ENCODE results near the gene NANOGP8. TPM values are rescaled to one million over a fixed set of nuclear protein-coding genes. Genes with fewer than 3 reads are reported as not detected.

Gene NANOGP8
- total RNA-seq, 1 experiment from 2014 or later = 88.4 TPM

- Histone ChIP-seq H2AK5ac (ENCODE audit: insufficient read length, low read length) (no peak overlapping the region), H3K27ac (ENCODE audit: insufficient read length, low read depth, low read length) (peak overlapping the region; percentile 79), H4K91ac (ENCODE audit: insufficient read length, low read depth, low read length) (no peak overlapping the region), H3K79me2 (ENCODE audit: insufficient read depth, low read length) (no peaks in the 10 kb centered on the region), H3K79me1 (ENCODE audit: insufficient read depth, low read depth, low read length, poor library complexity, severe bottlenecking) (no peaks in the 10 kb centered on the region), H3K27me3 (ENCODE audit: insufficient read depth, low read length) (no peaks in the 10 kb centered on the region), H2BK12ac (ENCODE audit: insufficient read length, low read depth, low read length) (no peak overlapping the region), H3K9me3 (ENCODE audit: control insufficient read depth, low read depth, low read length) (no peaks in the 10 kb centered on the region), H3T11ph (ENCODE audit: low read length) (no peak overlapping the region), H3K4me1 (ENCODE audit: insufficient read depth, low read length) (peaks cover 9% of the 10 kb centered on the region), H3K18ac (ENCODE audit: insufficient read length, low read depth, low read length) (peak overlapping the region; percentile 25), H3K23ac (ENCODE audit: insufficient read length, low read depth, low read length) (no peak overlapping the region), H4K20me1 (ENCODE audit: control insufficient read depth, insufficient read depth, insufficient read length) (no peaks in the 10 kb centered on the region), H3K14ac (ENCODE audit: insufficient read depth, low read length) (no peak overlapping the region), H3K4ac (ENCODE audit: low read depth, low read length) (no peak overlapping the region; the same call in 1 of the 2 replicates), H2BK20ac (ENCODE audit: low read depth, low read length, poor library complexity, severe bottlenecking) (no peak overlapping the region), H2BK5ac (ENCODE audit: insufficient read length, low read length) (no peak overlapping the region), H4K8ac (replicated peaks; ENCODE audit: insufficient read length, low read depth, low read length) (no peak overlapping the region), H4K5ac (ENCODE audit: insufficient read length, low read depth, low read length) (no peak overlapping the region), H3K9ac (ENCODE audit: extremely low read depth, insufficient read length, low read length) (no peak overlapping the region), H2BK15ac (ENCODE audit: low read depth, low read length) (no peak overlapping the region), H2BK120ac (ENCODE audit: low read depth, low read length, poor library complexity, severe bottlenecking) (peak overlapping the region; percentile 44), H3K4me2 (ENCODE audit: insufficient read depth, insufficient read length, low read length) (peak overlapping the region; percentile 40), H3K23me2 (ENCODE audit: insufficient read length, low read depth, low read length, poor library complexity, severe bottlenecking) (peaks cover 4% of the 10 kb centered on the region), H2AFZ (ENCODE audit: low read length) (no peak overlapping the region), H3K56ac (ENCODE audit: insufficient read length, low read depth, low read length) (no peak overlapping the region)
- peak; percentile 78 for DNase-seq
- H3K9me3 Mint-ChIP-seq = no peaks in the 10 kb centered on the region
- H3K27me3 Mint-ChIP-seq (ENCODE audit: low read depth) = no peaks in the 10 kb centered on the region
- H3K36me3 Mint-ChIP-seq (ENCODE audit: insufficient read depth in 1 of 3, low read depth in 3 of 3) = peaks cover 0 to 6% (median 4%) of the 10 kb centered on the region in 3 experiments; a peak in 5 of 7 replicates
- TF ChIP-seq CTCF (conservative IDR thresholded peaks at IDR 0.05) = no peak
- WGBS (ENCODE audit: extremely low coverage, insufficient read length, low lambda C conversion rate) = no CpG with 5 or more reads among the region's 13 CpGs
- peak overlapping the region; percentile 38 to 98 (median 98) for H3K27ac Mint-ChIP-seq
- peak overlapping the region; percentile 43 to 71 for H3K4me3 Mint-ChIP-seq
- H3K4me1 Mint-ChIP-seq = peaks cover 56 to 60% of the 10 kb centered on the region in 2 experiments
Measured at GRCh38 chr15:35061161-35061824, 23.8 kb downstream of the NANOGP8 start.
